GM19463 (cell line): Measurements from ENCODE around the gene LAG3.
"Not testable (repeated sequence)": the region's sequence is repeated elsewhere in the genome, so short reads cannot be mapped to it uniquely, and the experiment has no call there.

Experiments used
- ATAC-seq: cut with Tn5 transposase; IDR thresholded peaks from one replicate; pipeline ENCODE4 v1.9.1; 2021; ENCODE audit warnings: mild to moderate bottlenecking, moderate library complexity; ENCODE audit not compliant: unreplicated experiment

LAG3 gene

GRCh38 chr12:6772331-6772695 lies at the start of gene LAG3:
TSS of gene LAG3 (plus strand) at chr12:6772520. CDS start at chr12:6772853, 333 bp downstream.
- no peak for ATAC-seq

GRCh38 chr12:6722863-6723262 lies 49.5 kb upstream of the LAG3 start:
- no peak for ATAC-seq

GRCh38 chr12:6723607-6724408 lies 48.5 kb upstream of the LAG3 start, which contains the start of gene COPS7A:
TSS of gene COPS7A (plus strand) at chr12:6724046. CDS start at chr12:6724657, 611 bp downstream.
- ATAC-seq: peak; percentile 97

- no peak for ATAC-seq
Observed at GRCh38 chr12:6724409-6724797, 47.9 kb upstream of the LAG3 start.

GRCh38 chr12:6725350-6725749 lies 47.0 kb upstream of the LAG3 start:
- no peak for ATAC-seq

- no peak for ATAC-seq
Observed at GRCh38 chr12:6729186-6729585, 43.1 kb upstream of the LAG3 start.

- ATAC-seq: no peak
Observed at GRCh38 chr12:6730169-6730568, 42.2 kb upstream of the LAG3 start.

GRCh38 chr12:6734506-6735387 lies 37.6 kb upstream of the LAG3 start:
- ATAC-seq: no peak

GRCh38 chr12:6735448-6736191 lies 36.7 kb upstream of the LAG3 start:
- no peak for ATAC-seq

GRCh38 chr12:6736754-6737153 lies 35.6 kb upstream of the LAG3 start:
- no peak for ATAC-seq

- not testable (repeated sequence) for ATAC-seq
Observed at GRCh38 chr12:6742080-6742479, 30.2 kb upstream of the LAG3 start.

GRCh38 chr12:6742834-6743233 lies 29.5 kb upstream of the LAG3 start:
- no peak for ATAC-seq

- not testable (repeated sequence) for ATAC-seq
Observed at GRCh38 chr12:6743300-6743699, 29.0 kb upstream of the LAG3 start.

GRCh38 chr12:6745741-6746525 lies 26.4 kb upstream of the LAG3 start:
- no peak for ATAC-seq

- no peak for ATAC-seq
Observed at GRCh38 chr12:6747216-6747615, 25.1 kb upstream of the LAG3 start.

- no peak for ATAC-seq
Observed at GRCh38 chr12:6748761-6749160, 23.6 kb upstream of the LAG3 start.

- ATAC-seq: no peak
Observed at GRCh38 chr12:6750506-6750905, 21.8 kb upstream of the LAG3 start.

GRCh38 chr12:6751767-6752166 lies 20.6 kb upstream of the LAG3 start:
- ATAC-seq: no peak

GRCh38 chr12:6752167-6752920 lies 20.0 kb upstream of the LAG3 start:
- no peak for ATAC-seq
